IMR-90 (cell line): Measurements from ENCODE around the gene KRTAP2-1. TPM values are rescaled to one million over a fixed set of nuclear protein-coding genes. Genes with fewer than 3 reads are reported as not detected.

Experiments used
- ATAC-seq: fragments of 200-7000 bp; cut with Tn5 transposase; 2 replicates; pipeline ENCODE4 v1.9.1; 2020; ENCODE audit warnings: low read depth, mild to moderate bottlenecking, moderate library complexity
- BruUV-seq: library from RNA; stranded (reverse); fragments of 400-500 nt; replicated peaks from 2 replicates; lab custom pipeline; 2021; lab: Mats Ljungman, UMichigan
- CTCF ChIA-PET: fragments of 300-600 bp; formaldehyde crosslinking; extraction: SDS; loops from one replicate; lab custom pipeline; 2021; ENCODE audit warnings: antibody characterized with exemption; lab: Yijun Ruan, JAX
- POLR2A ChIA-PET: fragments of 300-600 bp; sonication (Branson Sonifier 250); formaldehyde crosslinking; loops from one replicate; lab custom pipeline; 2022; ENCODE audit warnings: antibody characterized with exemption; ENCODE audit not compliant: unreplicated experiment; lab: Charles Lee
- DNase-seq: peaks from one replicate; pipeline ENCODE4 v3.0.0; 2013
- H2AFZ ChIP-seq: replicated peaks from 2 replicates; pipeline ENCODE3; 2013; ENCODE audit warnings: low read length, mild to moderate bottlenecking; ENCODE audit not compliant: poor library complexity
- H2AK5ac ChIP-seq: 2 replicates; pipeline ENCODE4 v1.6.1; 2013; ENCODE audit warnings: low read depth, low read length, inconsistent platforms
- H2AK9ac ChIP-seq: replicated peaks from 2 replicates; pipeline ENCODE3; 2013; ENCODE audit warnings: mild to moderate bottlenecking, low read depth, low read length, moderate library complexity; ENCODE audit not compliant: poor library complexity
- H2BK120ac ChIP-seq: 2 replicates; pipeline ENCODE4 v1.6.1; 2013; ENCODE audit warnings: low read depth, low read length, inconsistent platforms
- H2BK15ac ChIP-seq: 3 replicates; pipeline ENCODE4 v1.6.1; 2013; ENCODE audit warnings: low read depth, low read length, inconsistent platforms
- H2BK20ac ChIP-seq: 2 replicates; pipeline ENCODE4 v1.6.1; 2013; ENCODE audit warnings: low read depth, mild to moderate bottlenecking, inconsistent platforms, low read length, moderate library complexity
- H2BK5ac ChIP-seq: 2 replicates; pipeline ENCODE4 v1.6.1; 2013; ENCODE audit warnings: mild to moderate bottlenecking, low read depth, low read length, inconsistent platforms; ENCODE audit not compliant: poor library complexity, severe bottlenecking
- H3K14ac ChIP-seq: replicated peaks from 2 replicates; pipeline ENCODE4 v1.6.1; 2013; ENCODE audit warnings: low read depth, low read length, inconsistent platforms
- H3K18ac ChIP-seq: 2 replicates; pipeline ENCODE4 v1.6.1; 2013; ENCODE audit warnings: low read depth, low read length, control low read depth
- H3K23ac ChIP-seq: 2 replicates; pipeline ENCODE4 v1.6.1; 2013; ENCODE audit warnings: low read depth, low read length, inconsistent platforms
- H3K27ac ChIP-seq: 2 replicates; pipeline ENCODE4 v1.5.1; 2013; ENCODE audit warnings: mild to moderate bottlenecking, control low read depth, low read length; ENCODE audit not compliant: insufficient read depth
- H3K27me3 ChIP-seq: 2 replicates; pipeline ENCODE4 v1.6.1; 2013; ENCODE audit warnings: low read length; ENCODE audit not compliant: control insufficient read depth, insufficient read depth
- H3K36me3 ChIP-seq: 2 replicates; pipeline ENCODE4 v1.6.1; 2013; ENCODE audit warnings: low read length, mixed read lengths; ENCODE audit not compliant: control insufficient read depth, insufficient read depth
- H3K4ac ChIP-seq: 2 replicates; pipeline ENCODE4 v1.6.1; 2013; ENCODE audit warnings: low read depth, low read length, inconsistent platforms
- H3K4me1 ChIP-seq: 2 replicates; pipeline ENCODE4 v1.6.1; 2013; ENCODE audit warnings: low read length, mixed read lengths; ENCODE audit not compliant: control insufficient read depth, insufficient read depth
- H3K4me2 ChIP-seq: 2 replicates; pipeline ENCODE4 v1.6.1; 2013; ENCODE audit warnings: low read depth, mild to moderate bottlenecking, control low read depth, low read length, moderate library complexity
- H3K4me3 ChIP-seq: 2 replicates; pipeline ENCODE4 v1.5.1; 2013; ENCODE audit warnings: low read depth, mild to moderate bottlenecking, control low read depth, low read length, moderate library complexity; ENCODE audit not compliant: insufficient read depth
- H3K56ac ChIP-seq: 2 replicates; pipeline ENCODE4 v1.6.1; 2013; ENCODE audit warnings: low read length, inconsistent platforms; ENCODE audit not compliant: insufficient read depth; ENCODE audit errors: extremely low read depth
- H3K79me1 ChIP-seq, 2 experiments: 2 replicates each; pipeline ENCODE4 v1.6.1; 2013; ENCODE audit warnings: low read length in 2 of 2, inconsistent platforms in 1 of 2, low read depth in 1 of 2
- H3K9ac ChIP-seq: 2 replicates; pipeline ENCODE4 v1.6.1; 2013; ENCODE audit warnings: low read depth, low read length, control low read depth
- H3K9me1 ChIP-seq: 2 replicates; pipeline ENCODE4 v1.6.1; 2013; ENCODE audit warnings: low read length, inconsistent platforms; ENCODE audit not compliant: insufficient read depth
- H3K9me3 ChIP-seq: 2 replicates; pipeline ENCODE4 v1.6.1; 2013; ENCODE audit warnings: low read length; ENCODE audit not compliant: control insufficient read depth, insufficient read depth
- H4K20me1 ChIP-seq: 2 replicates; pipeline ENCODE4 v1.6.1; 2013; ENCODE audit warnings: low read length, inconsistent platforms; ENCODE audit not compliant: insufficient read depth
- H4K5ac ChIP-seq: 2 replicates; pipeline ENCODE4 v1.6.1; 2013; ENCODE audit warnings: mild to moderate bottlenecking, low read depth, low read length, control low read depth
- H4K8ac ChIP-seq, 2 experiments: 2 replicates each; pipeline ENCODE4 v1.6.1; 2013; ENCODE audit warnings: low read depth in 2 of 2, low read length in 2 of 2, control low read depth in 1 of 2, inconsistent platforms in 1 of 2
- H4K91ac ChIP-seq: 2 replicates; pipeline ENCODE4 v1.6.1; 2013; ENCODE audit warnings: low read depth, low read length, inconsistent platforms; ENCODE audit not compliant: insufficient read depth
- BHLHE40 ChIP-seq: fragments of 150-350 bp; IDR thresholded peaks from 2 replicates; pipeline ENCODE4 v1.6.1; 2016; ENCODE audit warnings: mild to moderate bottlenecking, low read depth, low read length
- CEBPB ChIP-seq: IDR thresholded peaks from 2 replicates; pipeline ENCODE4 v1.6.1; 2012; ENCODE audit warnings: low read depth, low read length, improper control_type of control experiment
- CHD1 ChIP-seq: IDR thresholded peaks from 2 replicates; pipeline ENCODE4 v1.6.1; 2012; ENCODE audit warnings: low read depth, low read length, improper control_type of control experiment
- CTCF ChIP-seq: conservative IDR thresholded peaks from 2 replicates; pipeline ENCODE4 v1.5.1; 2012; ENCODE audit warnings: mild to moderate bottlenecking, low read depth, low read length, improper control_type of control experiment
- FOS ChIP-seq: fragments of 150-350 bp; IDR thresholded peaks from 2 replicates; pipeline ENCODE4 v1.6.1; 2016; ENCODE audit warnings: low read depth, low read length
- MAFK ChIP-seq: IDR thresholded peaks from 2 replicates; pipeline ENCODE4 v1.6.1; 2012; ENCODE audit warnings: low read depth, low read length, improper control_type of control experiment
- MAZ ChIP-seq: IDR thresholded peaks from 2 replicates; pipeline ENCODE4 v1.6.1; 2012; ENCODE audit warnings: low read depth, mild to moderate bottlenecking, low read length, improper control_type of control experiment, moderate library complexity, borderline replicate concordance
- MXI1 ChIP-seq: IDR thresholded peaks from 2 replicates; pipeline ENCODE4 v1.6.1; 2012; ENCODE audit warnings: low read depth, mild to moderate bottlenecking, low read length, moderate library complexity, borderline replicate concordance
- NFE2L2 ChIP-seq: fragments of 150-350 bp; IDR thresholded peaks from 2 replicates; pipeline ENCODE4 v1.6.1; 2016; ENCODE audit warnings: low read depth, mild to moderate bottlenecking, low read length
- POLR2A ChIP-seq: IDR thresholded peaks from 2 replicates; pipeline ENCODE4 v1.6.1; 2012; ENCODE audit warnings: mild to moderate bottlenecking, low read depth, low read length
- RAD21 ChIP-seq: IDR thresholded peaks from 2 replicates; pipeline ENCODE4 v1.6.1; 2012; ENCODE audit warnings: low read length, improper control_type of control experiment
- RCOR1 ChIP-seq: IDR thresholded peaks from 2 replicates; pipeline ENCODE4 v1.6.1; 2012; ENCODE audit warnings: mild to moderate bottlenecking, low read length, improper control_type of control experiment; ENCODE audit not compliant: insufficient replicate concordance
- RFX5 ChIP-seq: IDR thresholded peaks from 2 replicates; pipeline ENCODE4 v1.8.0; 2012; ENCODE audit warnings: low read depth, mild to moderate bottlenecking, low read length, moderate library complexity
- SMC3 ChIP-seq: fragments of 150-350 bp; IDR thresholded peaks from 2 replicates; pipeline ENCODE4 v1.6.1; 2016; ENCODE audit warnings: low read depth, mild to moderate bottlenecking, antibody characterized with exemption, low read length, moderate library complexity
- WGBS, 2 experiments: methylation state at CpG; one replicate each; pipeline versions ENCODE4 v1.1.5 to v1.1.7; 2013; ENCODE audit warnings: missing lambda C conversion rate in 2 of 2; ENCODE audit not compliant: insufficient read length in 1 of 2; ENCODE audit errors: extremely low coverage in 2 of 2; 5-methylcytosine and 5-hydroxymethylcytosine counted together
- dilution Hi-C: fragments of 300-500 bp; cut with HindIII; formaldehyde crosslinking; loops from one replicate; pipeline ENCODE4 v1.14.3; 2018; ENCODE audit warnings: low sequenced_read_pairs; ENCODE audit not compliant: unreplicated experiment
- in situ Hi-C: fragments of 300-500 bp; cut with MboI; formaldehyde crosslinking; loops from 3 replicates; pipeline ENCODE4 v1.14.3; 2019; ENCODE audit warnings: low sequenced_read_pairs, inconsistent platforms, mixed read lengths
- intact Hi-C: fragments of 100-400 bp; cut with micrococcal nuclease; formaldehyde crosslinking; loops from 2 replicates; pipeline ENCODE4 v1.10.0; 2022
- polyA plus RNA-seq, 3 experiments: library from polyadenylated mRNA; depleted of rRNA; stranded (reverse); fragments of >200 nt; gene quantifications; 2 replicates each; pipeline ENCODE4 v1.2.3, GENCODE V29; 2012; ENCODE audit warnings: low replicate concordance in 1 of 3
- total RNA-seq: library from RNA; depleted of rRNA; stranded (reverse); fragments of >200 nt; gene quantifications from 2 replicates; pipeline ENCODE4 v1.2.3, GENCODE V29; 2012

Gene KRTAP2-1
- total and polyA plus RNA-seq, 2 of the 4 experiments (the other 2 are of a cell fraction), result not detected

DNA sequence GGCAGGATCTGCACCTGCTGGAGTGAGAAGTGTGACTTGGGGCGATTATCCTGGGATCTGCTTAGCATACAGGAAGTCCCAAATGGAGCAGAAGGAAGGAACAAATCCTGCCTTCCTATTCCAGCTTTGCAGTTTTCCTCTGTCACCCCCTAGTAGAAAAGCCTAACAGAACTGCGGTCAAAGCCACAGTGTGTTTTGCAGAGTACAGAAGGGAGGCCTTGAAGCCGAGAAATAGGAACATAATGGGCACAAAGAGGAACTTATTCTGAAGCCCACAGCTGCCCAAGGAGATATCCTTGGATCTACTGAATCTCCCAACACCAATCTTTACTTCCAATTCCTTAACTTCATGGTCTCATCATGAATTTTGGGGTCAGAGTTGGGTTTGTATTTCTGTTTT is 28.6 kb downstream of the KRTAP2-1 start:
- no peak overlapping the region for H4K5ac ChIP-seq
- no peak overlapping the region for H3K56ac ChIP-seq
- H3K4me2 ChIP-seq, result no peak overlapping the region
- no peak overlapping the region; the same call in 1 of the 2 replicates for H3K4ac ChIP-seq
- ChIA-PET CTCF (interaction anchor here (1.3 kb wide), 1 partner anchor 304 kb away, joined by 5 read pairs; no protein-coding TSS in a partner anchor), POLR2A (no interaction called here)
- no peaks in the 10 kb centered on the region; the same call in 1 of the 2 replicates for H3K9me3 ChIP-seq
- H3K23ac ChIP-seq, result no peak overlapping the region
- H2BK15ac ChIP-seq, result no peak overlapping the region
- no TSS peak for BruUV-seq
- TF ChIP-seq MAZ (no peak), CTCF (no peak), BHLHE40 (no peak), RCOR1 (no peak), CEBPB (no peak), MAFK (no peak), NFE2L2 (no peak), RFX5 (no peak), CHD1 (no peak), POLR2A (no peak), FOS (no peak), MXI1 (no peak), SMC3 (no peak), RAD21 (no peak)
- no CpG with 5 or more reads among the region's 3 CpGs for WGBS, 2 experiments
- no peak overlapping the region; the same call in 1 of the 2 replicates for H4K91ac ChIP-seq
- H3K9me1 ChIP-seq, result no peaks in the 10 kb centered on the region; the same call in 1 of the 2 replicates
- intact Hi-C loops (no loop called here), dilution Hi-C loops (no loop called here), in situ Hi-C loops (no loop called here)
- no peak overlapping the region for H2AK9ac ChIP-seq
- H3K14ac ChIP-seq, result no peak overlapping the region
- H2BK120ac ChIP-seq, result no peak overlapping the region
- no peak overlapping the region for H3K4me3 ChIP-seq
- no peaks in the 10 kb centered on the region; the same call in 1 of the 2 replicates for H3K27me3 ChIP-seq
- peaks cover 1% of the 10 kb centered on the region; the same call in 1 of the 2 replicates for H3K4me1 ChIP-seq
- no peak overlapping the region for H3K27ac ChIP-seq
- H3K18ac ChIP-seq, result no peak overlapping the region
- H3K36me3 ChIP-seq, result no peaks in the 10 kb centered on the region
- H4K8ac ChIP-seq, result no peak overlapping the region; a peak in 1 of 4 replicates
- no peak for ATAC-seq
- no peaks in the 10 kb centered on the region for H4K20me1 ChIP-seq
- no peak overlapping the region for H2BK20ac ChIP-seq
- no peak overlapping the region for H2BK5ac ChIP-seq
- no peaks in the 10 kb centered on the region for H3K79me1 ChIP-seq
- no peak overlapping the region for H3K9ac ChIP-seq
- H2AFZ ChIP-seq, result peak overlapping the region; percentile 1
- no peak overlapping the region for H2AK5ac ChIP-seq
- no peak for DNase-seq
